Mucosa of gallbladder (tissue), 1 donor: ENCODE data around the gene LIMS2. TPM values are rescaled to one million over a fixed set of nuclear protein-coding genes. Genes with fewer than 3 reads are reported as not detected.

Source experiments
- DNase-seq: peaks from one replicate; pipeline ENCODE4 v3.0.0-alpha.2; 2020; ENCODE audit warnings: low spot score
- total RNA-seq: library from RNA; stranded (reverse); gene quantifications from one replicate; pipeline ENCODE4 v1.2.1, GENCODE V29; 2021
- donor health status: DM: no; HTN: no; CAD: no.

LIMS2 gene
- total RNA-seq, 1 donor from 2014 or later, result 104 TPM

DNA sequence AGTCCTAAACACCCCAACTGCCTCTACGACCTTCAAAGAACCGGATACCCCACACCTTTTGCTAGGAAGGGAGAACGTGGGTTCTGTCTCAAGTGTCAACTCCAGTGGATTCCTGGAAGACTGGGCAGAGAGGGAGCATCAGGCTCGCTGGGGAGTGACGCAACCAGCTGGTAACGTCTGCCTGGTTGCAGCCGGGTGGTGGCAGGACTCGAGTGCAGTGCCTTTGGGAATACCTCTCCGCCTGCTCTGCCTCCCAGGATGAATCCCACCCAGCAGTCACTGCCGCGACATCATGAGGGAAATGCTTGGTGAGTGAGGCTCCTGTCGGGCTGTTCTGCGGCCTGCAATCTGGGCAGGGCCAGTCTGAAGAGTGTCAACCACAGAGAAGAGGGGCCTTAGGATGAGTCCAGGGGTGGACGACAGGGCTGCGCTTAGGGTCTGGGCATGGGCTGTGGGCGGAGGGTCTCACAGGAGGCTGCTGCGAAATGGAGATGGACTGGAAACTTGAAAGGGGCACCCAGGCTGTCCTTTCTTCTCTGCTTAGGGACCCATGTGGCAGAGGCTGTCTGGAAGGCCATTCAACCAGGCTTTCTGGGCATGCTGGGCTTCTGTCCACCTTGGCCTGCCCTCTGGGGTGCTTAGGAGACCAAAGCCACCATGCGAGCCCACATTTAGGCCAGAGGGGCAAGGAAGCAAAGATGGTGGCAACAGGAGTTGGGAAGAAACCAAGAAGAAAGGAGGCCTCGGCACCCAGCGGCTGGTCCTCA, 16.5 kb downstream of the LIMS2 start:
- DNase-seq, result no peak

DNA sequence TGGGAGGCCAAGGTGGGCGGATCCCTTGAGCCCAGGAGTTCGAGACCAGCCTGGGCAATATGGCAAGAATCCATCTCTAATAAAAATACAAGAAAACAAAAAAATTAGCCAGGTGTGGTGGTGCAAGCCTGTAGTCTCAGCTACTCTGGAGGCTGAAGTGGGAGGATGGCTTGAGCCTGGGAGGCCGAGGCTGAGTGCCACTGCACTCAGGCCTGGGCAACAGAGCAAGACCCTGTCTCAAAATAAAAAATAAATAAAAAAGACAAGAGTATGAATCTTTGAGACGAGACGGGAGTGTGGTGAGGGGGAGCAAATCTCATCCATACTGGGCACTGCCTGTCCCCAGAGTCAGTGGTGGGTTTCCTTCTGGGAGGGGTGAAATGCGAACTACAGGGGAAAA, 17.2 kb downstream of the LIMS2 start:
- DNase-seq, result no peak

DNA sequence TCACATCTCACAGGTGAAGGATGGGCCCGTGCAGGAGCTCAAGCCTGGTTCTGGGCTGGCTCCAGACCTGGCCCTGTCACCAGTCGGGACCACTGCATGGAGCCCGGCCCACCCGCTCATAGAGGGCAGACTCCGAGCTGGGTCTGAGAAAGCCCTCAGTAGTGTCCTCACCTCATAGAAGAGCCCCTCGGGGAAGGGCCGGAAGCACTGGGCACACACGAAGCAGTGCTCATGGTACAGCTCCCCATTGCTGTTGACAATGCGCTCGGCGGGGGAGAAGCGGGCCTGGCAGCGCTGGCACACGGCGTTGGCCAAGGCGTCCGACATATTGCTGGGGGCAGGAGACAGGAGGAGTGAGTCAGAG, 18.1 kb downstream of the LIMS2 start:
- DNase-seq, result no peak

DNA sequence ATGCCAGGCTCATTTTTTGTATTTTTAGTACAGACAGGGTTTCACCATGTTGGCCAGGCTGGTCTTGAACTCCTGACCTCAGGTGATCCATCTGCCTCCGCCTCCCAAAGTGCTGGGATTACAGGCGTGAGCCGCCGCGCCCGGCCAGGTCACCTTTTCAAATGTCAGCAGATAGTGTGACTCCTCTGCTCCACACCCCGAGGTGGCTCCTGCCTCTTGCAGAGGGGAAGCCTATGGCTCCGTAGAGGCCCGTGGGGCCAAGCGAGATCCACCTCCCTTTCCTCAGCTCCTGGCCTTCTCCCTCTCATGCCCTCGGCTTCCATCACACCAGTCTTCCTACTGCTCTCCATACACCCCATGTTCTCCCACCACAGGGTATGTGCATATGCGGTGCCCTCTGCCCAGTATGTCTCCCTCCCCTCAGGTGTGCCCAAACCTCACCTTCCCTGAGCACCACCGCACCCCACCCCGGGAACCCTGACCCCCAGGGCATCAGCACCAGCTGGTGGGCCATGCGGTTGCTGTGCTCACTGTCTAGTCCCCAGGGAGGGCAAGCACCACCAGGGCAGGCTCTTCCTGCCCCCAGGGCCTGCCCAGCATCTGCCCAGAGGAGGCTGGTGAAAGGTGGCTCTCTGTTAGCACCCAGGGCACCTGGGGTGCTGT, 18.6 kb downstream of the LIMS2 start:
- no peak for DNase-seq

DNA sequence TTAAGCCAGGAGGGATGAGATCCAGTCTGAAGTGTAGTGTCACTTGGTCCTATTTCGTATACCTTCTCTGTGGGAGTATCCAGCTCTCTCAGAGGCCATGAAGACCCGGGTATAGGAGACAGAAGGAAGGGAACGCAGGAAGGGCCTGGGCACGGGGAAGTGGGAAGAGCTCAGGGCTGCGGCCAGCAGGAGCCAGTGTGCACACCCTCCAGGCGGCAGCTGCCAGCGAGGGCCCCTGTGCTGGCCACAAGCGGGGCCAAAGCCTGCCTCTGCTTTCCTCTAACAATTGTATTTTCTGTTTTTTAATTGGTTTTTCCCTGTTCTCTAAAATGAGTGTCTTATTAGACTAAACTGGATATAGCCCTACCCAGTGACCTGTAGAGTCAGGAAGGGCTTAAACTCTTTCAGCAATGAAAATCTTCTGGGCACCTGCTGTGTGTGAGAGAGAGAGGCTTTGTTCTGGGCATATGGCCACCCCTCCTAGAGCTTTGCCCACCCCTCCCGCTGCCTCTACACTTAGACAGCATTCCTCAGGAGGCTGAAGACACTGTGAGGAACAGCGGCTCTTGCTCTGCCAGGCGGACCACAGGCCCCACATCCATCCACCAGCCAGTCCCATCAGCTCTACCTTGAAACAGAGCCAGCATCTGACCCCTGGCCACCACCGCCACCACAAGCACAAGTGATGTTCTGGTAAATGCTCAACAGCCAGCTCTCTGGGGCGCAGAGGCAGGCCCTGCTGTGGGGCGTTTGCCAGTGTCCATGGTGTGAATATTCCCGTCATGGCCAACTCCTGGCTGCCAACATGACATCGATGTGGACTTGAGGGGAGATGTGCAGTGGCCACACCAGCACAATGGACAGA, 19.9 kb downstream of the LIMS2 start:
- DNase-seq, result no peak

DNA sequence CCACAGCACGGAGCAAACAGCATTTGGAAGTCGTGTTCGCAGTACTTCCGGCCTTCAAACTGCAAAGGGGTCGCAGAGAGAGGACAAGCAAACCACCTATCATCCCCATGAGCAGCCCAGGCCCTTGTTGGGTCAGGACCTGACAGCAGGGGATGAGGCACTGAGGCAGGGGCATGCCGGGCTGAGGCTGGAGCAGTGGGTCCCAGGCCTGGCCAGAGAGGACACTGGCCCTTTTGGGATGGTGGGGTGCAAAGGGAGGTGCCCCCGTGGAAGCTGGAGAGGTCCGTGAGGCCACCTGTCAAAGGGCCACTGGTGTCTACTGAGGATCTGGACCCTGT, 20.5 kb downstream of the LIMS2 start:
- DNase-seq, result no peak

DNA sequence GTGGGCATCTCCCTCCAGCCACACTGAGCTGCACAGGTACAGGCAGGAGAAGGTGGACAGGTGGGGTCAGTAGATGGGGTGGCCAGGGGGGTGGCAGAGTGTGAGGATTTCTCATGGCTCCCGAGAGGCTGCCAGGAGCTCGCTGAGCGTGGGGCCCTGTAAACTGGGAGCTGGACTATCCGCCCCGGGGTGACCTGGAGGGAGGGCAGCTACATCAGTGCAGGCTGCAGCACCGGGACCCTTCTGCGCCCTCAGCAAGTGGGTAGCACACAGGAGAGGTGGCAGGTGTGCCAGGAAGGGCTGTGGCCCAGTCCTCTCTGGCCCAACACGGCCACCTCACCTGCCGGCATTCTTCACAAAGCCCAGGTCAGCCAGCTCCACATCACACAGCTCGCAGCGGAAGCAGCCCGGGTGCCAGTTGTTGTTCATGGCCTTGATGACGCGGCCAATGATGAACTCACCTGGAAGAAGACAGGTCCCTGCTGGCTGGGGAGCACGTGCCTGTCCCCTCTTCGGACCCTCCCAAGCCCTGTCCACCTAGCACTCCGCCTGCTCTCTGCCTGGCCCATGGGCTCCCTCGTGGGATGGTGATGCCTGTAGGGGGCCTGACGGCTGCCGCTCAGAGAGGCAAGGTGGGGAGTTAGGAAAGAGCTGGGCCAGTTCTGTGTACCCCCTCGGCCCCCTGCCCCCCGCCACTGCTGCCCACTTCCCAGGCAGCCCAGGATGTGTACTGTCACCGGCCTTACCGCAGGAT, 21.1 kb downstream of the LIMS2 start:
- DNase-seq, result no peak

DNA sequence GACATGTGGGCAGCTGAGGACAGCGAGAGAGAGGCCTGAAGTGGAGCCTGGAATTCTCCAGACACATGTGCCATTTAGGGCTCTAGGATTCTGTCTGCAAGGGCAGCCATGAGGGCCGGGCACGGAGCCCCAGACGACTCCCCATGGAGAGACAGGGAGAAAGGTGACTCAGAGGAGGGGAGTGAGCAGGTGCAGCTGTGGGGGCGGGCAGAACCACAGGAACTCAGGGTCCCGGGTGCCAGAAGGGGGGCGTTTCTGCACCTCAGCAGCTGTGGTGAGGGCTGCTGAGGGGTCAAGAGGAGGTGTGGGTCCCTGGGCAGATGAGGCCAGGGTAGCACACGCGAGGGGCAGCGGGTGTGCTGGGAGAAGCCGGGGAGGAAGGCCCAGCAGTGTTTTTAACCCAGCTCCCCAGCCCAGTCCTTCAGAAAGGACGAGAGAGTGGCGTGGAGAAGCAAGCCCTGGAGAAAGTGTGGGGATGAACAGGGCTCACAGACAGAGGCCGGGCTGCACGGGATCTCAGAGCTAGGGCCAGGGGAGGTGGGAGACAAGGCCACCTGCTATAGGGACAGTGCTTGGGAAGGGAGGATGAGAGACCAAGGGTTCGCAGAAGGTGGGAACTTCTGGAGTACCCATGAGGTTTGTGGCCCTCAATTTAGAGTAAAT, 21.8 kb downstream of the LIMS2 start:
- no peak for DNase-seq

DNA sequence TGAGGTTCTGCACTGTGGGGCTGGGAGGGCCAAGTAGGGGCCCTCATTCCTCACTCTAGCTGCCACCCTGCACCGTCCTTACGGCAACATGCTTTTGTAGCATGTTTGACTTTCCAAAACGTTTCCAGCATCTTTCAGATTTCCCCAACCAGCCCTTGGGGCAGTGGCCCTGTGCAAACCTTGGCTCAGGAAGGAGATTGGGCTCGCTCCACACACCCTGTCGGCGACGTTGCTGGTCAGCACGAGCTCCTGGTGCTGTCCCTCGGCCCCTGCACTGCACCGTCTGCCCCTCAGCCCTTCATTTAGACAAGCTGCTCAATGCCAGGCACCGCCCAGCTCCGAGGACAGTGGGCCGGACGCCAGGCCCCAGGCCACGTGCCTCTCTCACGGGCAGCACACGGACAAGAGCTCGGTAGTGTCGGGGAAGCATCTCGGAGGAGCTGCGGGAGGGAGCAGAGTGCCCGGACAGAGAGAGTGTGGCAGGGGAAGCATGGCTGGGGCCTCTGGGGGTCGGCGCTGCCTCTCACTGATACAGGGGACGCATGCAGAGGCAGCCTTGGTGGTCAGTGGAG, 22.5 kb downstream of the LIMS2 start:
- no peak for DNase-seq

DNA sequence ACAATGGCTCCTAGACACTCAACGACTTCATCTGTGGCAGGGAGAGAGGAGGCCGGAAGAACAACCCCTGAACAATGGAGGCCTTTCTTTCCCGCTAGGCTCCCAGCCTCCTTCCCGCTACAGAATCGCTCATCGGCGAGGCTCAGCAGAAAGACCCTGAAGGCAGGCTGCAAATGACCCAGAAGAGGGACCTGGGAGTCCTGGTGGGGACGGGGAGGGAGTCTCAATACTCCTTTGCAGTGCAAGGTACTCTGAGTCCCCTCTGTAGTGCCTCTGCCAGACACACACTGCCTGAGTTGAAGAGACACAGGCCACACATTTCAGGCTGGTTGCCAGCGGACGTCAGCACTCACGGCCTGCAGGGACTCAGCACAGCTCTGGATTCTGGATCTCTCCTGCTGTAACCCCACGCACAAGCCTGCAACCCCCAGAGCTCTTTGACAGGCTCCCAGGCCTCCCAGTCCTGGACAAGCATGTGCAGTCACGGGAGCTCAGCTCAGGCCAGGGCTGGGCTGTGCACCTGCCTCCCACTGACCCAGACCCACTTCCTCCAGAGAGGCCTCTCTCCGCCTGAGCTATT, 23.3 kb downstream of the LIMS2 start:
- peak; percentile 84 for DNase-seq

DNA sequence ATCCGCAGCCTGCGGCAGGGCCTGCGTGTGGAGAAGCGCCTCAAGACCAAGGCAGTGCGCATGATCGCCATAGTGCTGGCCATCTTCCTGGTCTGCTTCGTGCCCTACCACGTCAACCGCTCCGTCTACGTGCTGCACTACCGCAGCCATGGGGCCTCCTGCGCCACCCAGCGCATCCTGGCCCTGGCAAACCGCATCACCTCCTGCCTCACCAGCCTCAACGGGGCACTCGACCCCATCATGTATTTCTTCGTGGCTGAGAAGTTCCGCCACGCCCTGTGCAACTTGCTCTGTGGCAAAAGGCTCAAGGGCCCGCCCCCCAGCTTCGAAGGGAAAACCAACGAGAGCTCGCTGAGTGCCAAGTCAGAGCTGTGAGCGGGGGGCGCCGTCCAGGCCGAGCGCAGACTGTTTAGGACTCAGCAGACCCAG, 23.9 kb downstream of the LIMS2 start:
- DNase-seq, result no peak

DNA sequence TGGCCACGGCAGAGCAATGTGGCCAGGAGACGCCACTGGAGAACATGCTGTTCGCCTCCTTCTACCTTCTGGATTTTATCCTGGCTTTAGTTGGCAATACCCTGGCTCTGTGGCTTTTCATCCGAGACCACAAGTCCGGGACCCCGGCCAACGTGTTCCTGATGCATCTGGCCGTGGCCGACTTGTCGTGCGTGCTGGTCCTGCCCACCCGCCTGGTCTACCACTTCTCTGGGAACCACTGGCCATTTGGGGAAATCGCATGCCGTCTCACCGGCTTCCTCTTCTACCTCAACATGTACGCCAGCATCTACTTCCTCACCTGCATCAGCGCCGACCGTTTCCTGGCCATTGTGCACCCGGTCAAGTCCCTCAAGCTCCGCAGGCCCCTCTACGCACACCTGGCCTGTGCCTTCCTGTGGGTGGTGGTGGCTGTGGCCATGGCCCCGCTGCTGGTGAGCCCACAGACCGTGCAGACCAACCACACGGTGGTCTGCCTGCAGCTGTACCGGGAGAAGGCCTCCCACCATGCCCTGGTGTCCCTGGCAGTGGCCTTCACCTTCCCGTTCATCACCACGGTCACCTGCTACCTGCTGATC, 24.4 kb downstream of the LIMS2 start:
- no peak for DNase-seq

DNA sequence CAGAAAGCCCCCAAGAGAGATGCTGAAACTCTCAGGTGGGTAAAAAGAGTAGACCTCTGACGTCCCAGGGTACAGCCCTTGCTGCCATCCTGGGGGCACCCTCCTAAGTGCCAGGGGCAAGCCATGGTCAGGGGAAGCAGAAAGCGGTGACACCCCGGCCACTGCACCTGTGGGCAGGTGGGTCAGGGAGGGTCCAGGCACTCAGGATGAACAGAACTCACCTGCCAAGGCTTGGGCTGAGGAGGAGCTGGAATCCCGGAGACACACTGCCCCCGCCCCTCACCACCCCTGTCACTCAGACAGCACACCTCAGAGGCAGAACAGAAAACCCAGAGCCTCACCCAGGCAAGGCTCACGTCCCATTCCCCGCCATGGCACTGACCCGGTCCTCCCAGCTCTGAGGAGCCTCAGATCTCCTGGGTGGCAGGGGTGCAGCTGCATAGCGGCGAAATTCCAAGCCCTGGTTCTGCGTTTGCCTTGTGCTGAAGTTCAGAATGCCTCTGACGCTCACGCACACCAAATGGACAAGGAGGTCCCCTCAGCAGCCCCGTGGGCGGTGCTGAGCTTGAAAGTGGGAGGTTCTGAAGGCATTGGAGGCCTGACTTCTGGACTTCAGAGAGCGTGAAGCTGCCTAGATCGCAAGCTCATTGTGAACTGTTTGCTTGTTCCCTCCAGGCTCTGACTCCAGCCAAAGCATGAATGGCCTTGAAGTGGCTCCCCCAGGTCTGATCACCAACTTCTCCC, 25.1 kb downstream of the LIMS2 start:
- no peak for DNase-seq

DNA sequence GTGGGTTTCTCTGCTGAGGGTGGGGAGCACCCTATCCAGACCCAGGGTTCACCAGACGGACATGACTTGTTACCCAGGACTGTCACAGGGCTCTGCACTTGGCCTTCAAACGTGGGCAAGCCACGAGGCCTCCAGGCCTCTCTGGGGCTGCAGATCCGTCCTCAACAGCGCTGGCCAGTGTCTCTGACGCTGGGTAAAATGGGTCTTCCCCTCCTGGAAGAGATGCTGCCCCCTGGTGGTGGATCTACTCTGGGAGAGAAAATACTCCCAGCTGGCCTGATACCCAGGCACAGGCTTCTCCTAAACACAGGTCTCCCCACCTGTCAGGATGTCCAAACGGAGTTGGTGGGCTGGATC, 25.7 kb downstream of the LIMS2 start:
- peak; percentile 83 for DNase-seq

DNA sequence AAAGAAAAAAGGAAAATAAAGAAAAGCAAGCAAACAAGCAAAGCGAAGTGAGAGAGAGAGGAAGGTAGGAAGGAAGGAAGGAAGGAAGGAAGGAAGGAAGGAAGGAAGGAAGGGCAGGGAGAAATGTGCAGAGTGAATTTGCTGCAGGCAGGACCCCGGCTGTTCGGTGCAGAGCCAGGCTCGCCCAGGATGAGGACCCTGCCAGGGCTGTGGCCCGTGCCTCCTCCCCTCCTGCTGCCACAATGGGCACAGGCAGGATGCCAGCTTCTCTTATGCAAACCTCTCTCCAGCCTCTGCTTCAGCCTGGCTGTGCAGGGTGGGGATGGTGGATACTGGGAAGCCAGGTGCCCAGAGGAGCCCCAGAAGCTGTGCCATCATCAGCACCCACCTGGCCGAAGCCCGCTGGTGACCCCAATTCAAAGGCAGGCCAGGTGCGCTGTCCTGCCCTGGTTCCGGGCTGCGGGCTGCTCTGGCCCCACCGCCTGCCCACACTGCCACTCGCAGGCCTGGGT, 26.2 kb downstream of the LIMS2 start:
- DNase-seq, result no peak

DNA sequence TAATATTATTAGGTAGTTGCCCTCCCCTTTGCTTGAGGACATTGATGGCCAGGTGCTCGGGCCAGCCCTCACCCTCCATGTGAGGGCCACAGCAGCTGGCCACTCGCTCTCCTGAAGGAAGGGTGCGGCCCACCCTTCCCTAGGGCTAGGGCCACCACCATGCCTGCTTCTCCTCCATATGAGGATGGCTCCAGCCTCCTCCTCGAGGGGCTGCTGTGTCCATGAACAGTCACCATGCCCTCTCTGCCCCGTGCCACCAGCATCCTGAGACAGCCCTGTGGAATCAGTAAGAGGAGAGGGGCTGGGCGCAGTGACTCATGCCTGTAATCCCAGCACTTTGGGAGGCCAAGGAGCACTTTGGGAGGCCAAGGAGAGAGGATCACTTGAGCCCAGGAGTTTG, 27.0 kb downstream of the LIMS2 start:
- DNase-seq, result no peak

DNA sequence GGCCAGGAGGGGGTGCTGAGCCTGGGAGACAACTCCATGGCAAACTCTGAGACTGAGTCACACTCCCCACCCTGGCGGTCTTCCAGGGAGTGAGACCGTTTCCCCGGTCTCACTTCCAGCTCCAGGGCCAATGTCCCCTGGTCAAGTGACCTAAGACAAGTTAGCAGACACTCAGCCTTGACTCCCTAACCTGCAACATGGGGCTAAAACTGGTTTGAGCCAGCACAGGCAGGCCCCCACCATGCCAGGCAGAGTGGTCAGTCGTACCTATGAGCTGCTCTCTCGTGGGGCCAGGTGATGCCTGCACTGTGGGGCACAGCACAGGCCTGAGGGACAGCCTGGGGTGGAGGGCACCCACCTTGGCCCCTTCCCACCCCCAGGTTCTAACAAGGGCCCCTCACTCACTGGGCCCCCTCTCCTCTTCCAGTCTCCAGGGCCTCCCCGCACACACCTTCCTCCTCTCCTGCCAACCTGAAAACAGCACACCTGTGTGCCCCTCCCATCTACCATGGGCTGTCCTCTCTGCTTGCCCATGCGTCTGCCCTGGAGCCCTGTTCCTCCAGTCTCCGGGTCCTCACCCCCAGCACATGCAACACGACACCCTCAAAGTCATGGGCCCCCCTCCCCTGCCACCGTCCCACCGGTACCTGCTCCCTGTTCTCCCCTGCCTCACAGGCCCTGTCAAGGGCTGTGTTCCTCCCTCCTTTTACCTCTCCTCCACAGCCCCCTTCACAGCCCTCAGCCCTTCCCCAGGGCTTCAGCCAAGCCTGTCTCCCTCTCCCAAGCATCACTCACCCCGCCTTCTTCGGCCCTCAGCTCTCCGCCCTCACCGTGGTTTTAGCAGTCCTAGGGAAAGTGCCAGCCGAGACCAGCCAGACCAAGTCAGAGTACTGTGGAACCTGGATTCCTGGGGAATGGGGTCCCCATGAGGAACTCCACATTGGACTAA, 27.8 kb downstream of the LIMS2 start:
- DNase-seq, result no peak

DNA sequence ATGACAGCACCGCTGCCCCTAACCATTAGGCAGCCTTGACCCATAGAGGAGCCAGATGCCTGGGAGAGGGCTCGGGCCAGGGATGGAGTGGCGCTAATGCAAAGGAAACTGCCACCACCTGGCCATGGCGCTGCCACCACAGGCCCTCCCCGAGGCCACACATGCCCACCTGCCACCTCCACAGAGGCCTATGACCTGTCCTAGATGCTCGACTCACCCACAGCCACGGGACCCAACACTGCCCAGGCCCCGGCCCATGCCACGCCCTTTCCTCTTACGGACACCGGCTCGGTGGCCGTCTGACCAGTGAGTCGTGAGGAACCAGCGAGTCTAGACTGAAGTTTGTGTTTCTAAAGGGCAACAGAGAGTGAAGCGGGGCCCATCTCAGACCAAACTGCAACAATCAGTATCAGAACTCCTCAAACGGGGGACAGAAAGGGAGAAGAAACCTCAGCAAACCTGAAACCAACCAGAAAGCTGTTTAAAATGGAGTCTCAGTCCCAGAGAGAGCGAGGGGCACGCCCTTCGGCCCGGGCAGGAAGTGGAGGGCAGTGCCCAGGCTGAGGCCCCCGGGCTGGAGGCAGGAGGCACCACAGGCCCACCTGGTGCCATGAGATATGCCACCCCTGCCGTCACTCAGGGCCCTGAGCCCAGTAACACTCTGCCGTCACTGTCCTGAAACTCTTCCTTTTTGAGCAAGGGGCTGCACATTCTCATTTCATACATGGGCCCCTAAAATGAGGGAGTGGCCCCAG, 28.7 kb downstream of the LIMS2 start:
- DNase-seq, result no peak
